Stimulated activated CD8-positive, alpha-beta memory T cell treated with anti-CD3 and anti-CD28 coated beads, Interleukin-15, amount 100 ng/mL, for 1 hour (primary cell): ENCODE results near the gene ABCA8.
"Not testable (repeated sequence)": the region's sequence is repeated elsewhere in the genome, so short reads cannot be mapped to it uniquely, and the experiment has no call there.

Experiments
- DNase-seq: peaks from one replicate; pipeline ENCODE4 v3.0.0-alpha.2; 2020; ENCODE audit warnings: low read depth

ABCA8 gene

GRCh38 chr17:68955181-68955841, at the start of gene ABCA8:
ABCA8 (minus strand) TSS chr17:68955392; CDS start chr17:68942034, 13,358 bp downstream.
- no peak for DNase-seq

GRCh38 chr17:69004759-69005158, 49.6 kb upstream of the ABCA8 start:
- DNase-seq = not testable (repeated sequence)

- not testable (repeated sequence) for DNase-seq
Observed at GRCh38 chr17:68999743-69000142, 44.6 kb upstream of the ABCA8 start.

GRCh38 chr17:68993112-68993511, 37.9 kb upstream of the ABCA8 start:
- no peak for DNase-seq

GRCh38 chr17:68987966-68988365, 32.8 kb upstream of the ABCA8 start:
- no peak for DNase-seq

- DNase-seq = no peak
Observed at GRCh38 chr17:68981288-68981687, 26.1 kb upstream of the ABCA8 start.

GRCh38 chr17:68973098-68973846, 18.1 kb upstream of the ABCA8 start:
- no peak for DNase-seq

- DNase-seq = no peak
Observed at GRCh38 chr17:68972119-68972704, 17.0 kb upstream of the ABCA8 start.

GRCh38 chr17:68969101-68969500, 13.9 kb upstream of the ABCA8 start:
- no peak for DNase-seq

GRCh38 chr17:68963958-68964357, 8.8 kb upstream of the ABCA8 start:
- DNase-seq = no peak

- DNase-seq = no peak
Observed at GRCh38 chr17:68961214-68961882, 6.2 kb upstream of the ABCA8 start.

- DNase-seq = not testable (repeated sequence)
Observed at GRCh38 chr17:68959117-68959516, 3.9 kb upstream of the ABCA8 start.

GRCh38 chr17:68957944-68958343, 2.8 kb upstream of the ABCA8 start:
- no peak for DNase-seq

GRCh38 chr17:68954146-68954896, 871 bp downstream of the ABCA8 start:
- DNase-seq = no peak

- no peak for DNase-seq
Observed at GRCh38 chr17:68953340-68953997, 1.7 kb downstream of the ABCA8 start.

- DNase-seq = no peak
Observed at GRCh38 chr17:68950725-68951124, 4.5 kb downstream of the ABCA8 start.

GRCh38 chr17:68947868-68948267, 7.3 kb downstream of the ABCA8 start:
- not testable (repeated sequence) for DNase-seq

GRCh38 chr17:68944435-68945035, 10.7 kb downstream of the ABCA8 start:
- no peak for DNase-seq

- DNase-seq = not testable (repeated sequence)
Observed at GRCh38 chr17:68943812-68944182, 11.4 kb downstream of the ABCA8 start.

GRCh38 chr17:68943123-68943811, 11.9 kb downstream of the ABCA8 start:
- no peak for DNase-seq
